HG03571 (cell line): ENCODE results near the gene CHAT.

Experiments
- ATAC-seq: cut with Tn5 transposase; IDR thresholded peaks from one replicate; pipeline ENCODE4 v1.9.1; 2021; ENCODE audit not compliant: unreplicated experiment

CHAT gene

GRCh38 chr10:49627644-49628247 is 13.9 kb downstream of the CHAT start:
- no peak for ATAC-seq

- no peak for ATAC-seq
Measured at GRCh38 chr10:49628599-49628998, 14.8 kb downstream of the CHAT start.

GRCh38 chr10:49629431-49629881 is 15.6 kb downstream of the CHAT start:
- ATAC-seq, result no peak

GRCh38 chr10:49631975-49632374 is 18.1 kb downstream of the CHAT start:
- no peak for ATAC-seq

DNA sequence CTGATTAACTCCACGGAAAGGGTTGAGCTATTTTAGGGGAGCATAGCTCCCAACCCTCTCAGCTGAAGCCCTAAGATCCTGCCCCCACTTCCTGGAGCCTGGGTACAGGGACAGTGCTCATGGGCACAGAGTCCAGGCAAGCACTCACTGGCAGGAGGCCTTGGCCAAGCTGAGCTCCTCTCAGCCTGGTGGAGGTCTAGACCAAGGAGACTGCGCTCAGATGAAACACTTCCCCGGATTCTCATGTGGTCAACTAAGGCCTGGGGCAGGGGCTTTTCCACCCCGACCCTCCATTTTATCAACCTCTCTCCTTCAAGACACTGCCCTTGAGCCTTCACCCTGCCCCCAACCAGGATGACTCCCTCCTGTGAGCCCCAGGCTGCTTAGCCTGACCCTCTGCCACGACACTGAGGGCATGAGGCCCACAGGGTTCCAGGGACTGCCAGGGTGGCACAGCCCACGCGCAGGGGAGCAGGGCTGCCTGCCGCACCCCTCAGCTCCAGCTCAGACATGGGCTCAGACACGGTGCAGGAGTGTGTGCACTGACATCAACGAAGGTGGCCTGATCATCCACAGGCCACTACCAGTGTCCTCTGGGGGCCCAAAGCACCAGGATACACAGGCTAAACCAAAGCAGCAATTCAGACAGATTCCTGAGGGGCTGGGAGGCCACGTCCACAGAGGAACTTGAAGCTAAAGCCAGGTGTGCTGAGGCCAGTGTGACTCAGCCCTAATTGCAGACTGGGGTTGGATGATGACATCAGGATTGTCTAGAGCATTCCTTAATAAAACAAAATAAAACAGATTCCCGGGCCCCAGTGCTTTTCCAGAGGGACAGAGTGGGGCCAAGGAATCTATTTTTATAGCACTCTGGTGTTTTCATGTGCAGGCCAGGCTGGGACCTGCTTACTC is 18.8 kb downstream of the CHAT start:
- no peak for ATAC-seq

DNA sequence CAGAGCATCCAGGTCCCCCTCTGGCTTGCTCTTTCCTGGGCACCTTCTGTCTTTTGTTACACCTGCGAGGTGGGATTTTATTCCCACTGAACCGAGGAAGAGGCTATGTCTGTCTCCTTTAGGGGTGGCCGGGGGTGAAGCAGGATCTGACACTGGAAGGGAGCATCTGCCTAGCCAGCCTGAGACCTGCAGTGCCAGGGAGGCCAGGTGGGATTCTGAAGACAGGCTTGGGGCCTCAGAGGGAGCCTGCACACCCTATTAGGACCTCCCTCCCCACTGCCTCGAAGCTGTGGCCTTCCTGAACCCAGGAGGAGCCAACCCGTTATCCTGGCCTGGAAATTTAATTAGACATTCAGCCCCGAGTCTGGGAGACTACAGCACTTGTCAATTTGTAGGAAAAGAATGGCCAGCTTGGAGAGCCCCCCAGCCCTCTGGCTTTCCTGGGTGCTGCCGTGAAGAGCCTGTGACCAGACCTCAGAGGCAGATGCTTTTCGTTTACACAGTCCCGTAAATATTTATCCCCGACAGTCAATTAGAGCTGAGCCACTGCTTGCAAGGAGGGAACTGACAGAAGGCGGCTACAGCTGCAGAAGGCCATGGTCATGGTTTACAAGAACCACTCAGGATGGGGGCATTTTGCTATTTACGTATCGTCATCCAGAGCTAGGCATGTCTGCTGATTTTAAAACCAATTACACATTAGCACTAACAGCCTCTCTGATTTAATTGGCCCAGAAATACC is 19.7 kb downstream of the CHAT start:
- ATAC-seq, result no peak

DNA sequence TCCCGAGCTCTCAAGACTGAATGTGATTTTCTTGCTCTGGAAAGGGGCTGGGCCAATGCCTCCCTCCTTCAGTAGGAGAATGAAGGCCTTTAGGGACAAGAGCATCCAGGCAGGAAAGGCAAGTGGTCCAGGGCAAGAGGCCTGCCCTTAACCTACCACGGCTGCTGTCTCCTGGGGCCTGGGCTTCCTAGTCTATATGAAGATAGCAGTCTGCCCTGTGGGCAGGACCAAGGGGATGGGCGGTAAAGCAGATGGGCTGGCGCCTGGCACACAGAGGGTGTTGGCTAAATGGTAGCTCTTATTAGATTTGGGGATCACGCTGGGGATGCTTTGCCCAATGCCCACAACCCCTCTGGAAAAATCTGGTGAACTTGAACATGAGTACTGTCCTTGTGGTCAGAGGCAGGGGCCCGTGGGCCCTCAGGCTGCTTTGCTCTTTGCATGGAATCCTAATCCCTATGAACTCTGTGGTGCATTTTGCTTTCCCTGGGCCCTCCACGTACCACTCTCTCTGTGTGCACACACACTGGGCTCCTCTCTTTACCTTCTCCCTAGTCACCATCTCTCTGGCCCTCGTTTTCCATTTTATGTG is 20.3 kb downstream of the CHAT start:
- no peak for ATAC-seq

- no peak for ATAC-seq
Measured at GRCh38 chr10:49642311-49642710, 28.5 kb downstream of the CHAT start.

GRCh38 chr10:49643241-49644034 is 29.6 kb downstream of the CHAT start:
- no peak for ATAC-seq

- ATAC-seq, result no peak
Measured at GRCh38 chr10:49644035-49644646, 30.3 kb downstream of the CHAT start.

- ATAC-seq, result no peak
Measured at GRCh38 chr10:49645417-49645816, 31.6 kb downstream of the CHAT start.

GRCh38 chr10:49645871-49646870 is 32.3 kb downstream of the CHAT start:
- no peak for ATAC-seq

GRCh38 chr10:49647554-49647953 is 33.7 kb downstream of the CHAT start:
- no peak for ATAC-seq

GRCh38 chr10:49647985-49648795 is 34.4 kb downstream of the CHAT start:
- no peak for ATAC-seq

DNA sequence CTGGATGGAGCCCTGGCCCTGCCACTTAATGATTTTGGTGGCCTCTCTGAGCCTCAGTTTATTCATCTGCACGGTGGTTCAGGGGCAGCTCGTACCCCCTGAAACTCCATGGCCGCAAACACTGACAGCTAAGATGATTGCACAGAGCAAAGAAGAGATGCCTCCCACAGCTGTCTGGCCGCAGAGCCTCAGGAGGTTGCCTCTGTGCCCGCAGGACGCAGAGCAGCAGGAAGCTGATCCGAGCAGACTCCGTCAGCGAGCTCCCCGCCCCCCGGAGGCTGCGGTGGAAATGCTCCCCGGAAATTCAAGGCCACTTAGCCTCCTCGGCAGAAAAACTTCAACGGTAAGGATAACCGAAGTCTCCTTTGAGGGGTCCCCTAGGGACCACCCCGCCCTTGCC is 35.5 kb downstream of the CHAT start:
- ATAC-seq, result no peak

DNA sequence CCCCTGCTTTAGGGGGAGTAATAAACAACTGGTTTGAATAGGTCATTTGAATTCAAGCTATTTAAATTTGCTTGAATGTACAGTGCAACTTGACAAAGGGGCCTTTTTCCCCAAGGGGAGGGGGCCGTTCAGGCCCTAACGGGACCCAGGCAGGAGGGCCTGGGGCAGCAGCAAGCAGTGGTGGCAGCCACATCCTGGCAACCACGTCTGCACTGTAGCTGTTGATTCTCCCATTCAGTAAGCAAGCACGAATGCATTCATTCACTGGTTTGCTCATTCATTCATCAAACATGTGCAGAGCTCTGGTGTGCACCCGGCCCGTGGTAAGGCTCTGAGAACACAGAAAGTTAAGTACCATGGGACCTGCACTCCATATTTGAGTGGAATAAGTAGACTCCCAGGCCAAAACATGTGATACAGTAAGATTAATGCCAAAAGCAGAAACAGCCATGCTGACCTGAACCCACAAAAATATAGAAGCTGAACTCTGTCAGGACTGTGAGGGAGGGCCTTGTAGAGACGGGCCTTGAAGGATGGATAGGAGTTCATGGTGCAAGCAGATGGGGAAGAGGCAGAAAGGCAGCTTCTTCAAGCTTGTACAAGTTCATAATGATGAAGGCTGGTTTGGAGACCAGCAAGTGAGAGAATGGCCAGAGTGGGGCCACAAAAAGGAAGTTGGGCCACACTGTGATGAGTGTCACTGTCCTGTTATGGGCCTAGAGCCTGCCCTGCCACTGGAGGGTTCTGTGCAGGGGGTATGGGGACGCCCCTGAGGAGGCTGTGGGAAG is 36.3 kb downstream of the CHAT start:
- ATAC-seq, result no peak

DNA sequence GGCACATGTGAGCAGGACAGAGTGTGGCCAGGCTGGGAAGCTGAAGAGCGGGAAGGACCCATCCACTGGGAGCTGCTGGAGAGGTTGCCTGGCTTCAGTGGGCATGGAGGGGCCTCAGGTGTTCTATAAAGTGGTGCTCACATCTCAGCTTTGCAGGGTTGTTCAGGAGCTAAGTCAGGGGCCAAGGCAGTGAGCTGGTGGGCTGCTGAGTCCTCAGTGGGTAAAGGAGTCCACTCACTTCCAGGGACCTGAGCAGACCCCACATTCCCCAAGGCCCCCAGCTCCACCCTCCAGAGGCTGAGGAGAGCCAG is 36.8 kb downstream of the CHAT start:
- no peak for ATAC-seq
